HFFc6 (cell line): ENCODE results near the gene KRT13. TPM values are rescaled to one million over a fixed set of nuclear protein-coding genes. Genes with fewer than 3 reads are reported as not detected.

Experiments
- DNase-seq: peaks from one replicate; pipeline ENCODE4 v3.0.0-alpha.2; 2018
- H3K27ac Mint-ChIP-seq: 2 replicates; pipeline ENCODE4 v1.8.0; 2020; ENCODE audit warnings: mild to moderate bottlenecking, mixed read lengths
- H3K27me3 Mint-ChIP-seq: 2 replicates; pipeline ENCODE4 v1.8.0; 2021; ENCODE audit warnings: mild to moderate bottlenecking, moderate library complexity, mixed read lengths; ENCODE audit not compliant: insufficient read depth
- H3K36me3 Mint-ChIP-seq: 2 replicates; pipeline ENCODE4 v1.8.0; 2021; ENCODE audit warnings: low read depth, mixed read lengths
- H3K4me1 Mint-ChIP-seq: 2 replicates; pipeline ENCODE4 v1.8.0; 2020; ENCODE audit warnings: low read depth, mixed read lengths
- H3K4me3 Mint-ChIP-seq: 2 replicates; pipeline ENCODE4 v1.8.0; 2020; ENCODE audit warnings: mild to moderate bottlenecking, moderate library complexity, mixed read lengths
- H3K9me3 Mint-ChIP-seq: 2 replicates; pipeline ENCODE4 v1.8.0; 2020; ENCODE audit warnings: mild to moderate bottlenecking, mixed read lengths
- total RNA-seq, 6 experiments: library from RNA; stranded (reverse); fragmentation: NEBNext Ultra II Directional; extraction: Animal tissue kit (Norgen Biotek cat#: 25700); gene quantifications; 2 replicates in 1 of 6; 3 replicates in 5 of 6; pipeline ENCODE4 v1.2.3, GENCODE V29; 2021
- TF ChIP-seq, protein P1 (sequence below): fragments of 200-600 bp; sonication (generic); IDR thresholded peaks from 2 replicates; pipeline ENCODE4 v1.5.0; 2021; ENCODE audit warnings: antibody characterized with exemption, mild to moderate bottlenecking

Gene KRT13
- total RNA-seq, 6 experiments from 2014 or later = not detected

DNA sequence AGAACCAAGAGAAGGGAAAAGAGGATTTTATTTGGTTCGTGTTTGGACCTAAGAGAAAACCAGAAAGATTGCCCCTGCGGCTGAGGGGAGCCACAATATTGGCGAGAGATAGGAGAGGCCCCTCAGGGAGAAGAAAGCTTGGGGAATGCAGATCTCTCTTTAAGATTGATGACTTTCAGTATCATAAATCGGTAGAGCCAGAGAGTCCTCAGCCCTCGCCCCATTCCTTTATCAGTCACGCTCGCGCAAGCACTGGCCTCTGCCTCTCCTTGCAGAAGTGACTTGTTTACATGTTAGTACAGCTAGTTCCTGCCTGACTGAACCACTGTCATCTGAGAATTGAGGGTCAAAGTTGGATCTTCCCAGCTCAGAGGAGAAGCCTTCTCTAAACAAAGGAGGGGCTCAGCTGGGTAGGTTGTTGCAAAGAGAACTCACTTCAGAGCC lies 44.2 kb upstream of the KRT13 start:
- peaks cover 9% of the 10 kb centered on the region for H3K27me3 Mint-ChIP-seq
- peaks cover 48% of the 10 kb centered on the region for H3K4me1 Mint-ChIP-seq
- TF ChIP-seq, protein P1, sequence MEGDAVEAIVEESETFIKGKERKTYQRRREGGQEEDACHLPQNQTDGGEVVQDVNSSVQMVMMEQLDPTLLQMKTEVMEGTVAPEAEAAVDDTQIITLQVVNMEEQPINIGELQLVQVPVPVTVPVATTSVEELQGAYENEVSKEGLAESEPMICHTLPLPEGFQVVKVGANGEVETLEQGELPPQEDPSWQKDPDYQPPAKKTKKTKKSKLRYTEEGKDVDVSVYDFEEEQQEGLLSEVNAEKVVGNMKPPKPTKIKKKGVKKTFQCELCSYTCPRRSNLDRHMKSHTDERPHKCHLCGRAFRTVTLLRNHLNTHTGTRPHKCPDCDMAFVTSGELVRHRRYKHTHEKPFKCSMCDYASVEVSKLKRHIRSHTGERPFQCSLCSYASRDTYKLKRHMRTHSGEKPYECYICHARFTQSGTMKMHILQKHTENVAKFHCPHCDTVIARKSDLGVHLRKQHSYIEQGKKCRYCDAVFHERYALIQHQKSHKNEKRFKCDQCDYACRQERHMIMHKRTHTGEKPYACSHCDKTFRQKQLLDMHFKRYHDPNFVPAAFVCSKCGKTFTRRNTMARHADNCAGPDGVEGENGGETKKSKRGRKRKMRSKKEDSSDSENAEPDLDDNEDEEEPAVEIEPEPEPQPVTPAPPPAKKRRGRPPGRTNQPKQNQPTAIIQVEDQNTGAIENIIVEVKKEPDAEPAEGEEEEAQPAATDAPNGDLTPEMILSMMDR = no peak
- H3K36me3 Mint-ChIP-seq = peaks cover 15% of the 10 kb centered on the region
- DNase-seq = no peak
- H3K27ac Mint-ChIP-seq = peak overlapping the region; percentile 88
- H3K4me3 Mint-ChIP-seq = no peak overlapping the region
- peaks cover 8% of the 10 kb centered on the region for H3K9me3 Mint-ChIP-seq

DNA sequence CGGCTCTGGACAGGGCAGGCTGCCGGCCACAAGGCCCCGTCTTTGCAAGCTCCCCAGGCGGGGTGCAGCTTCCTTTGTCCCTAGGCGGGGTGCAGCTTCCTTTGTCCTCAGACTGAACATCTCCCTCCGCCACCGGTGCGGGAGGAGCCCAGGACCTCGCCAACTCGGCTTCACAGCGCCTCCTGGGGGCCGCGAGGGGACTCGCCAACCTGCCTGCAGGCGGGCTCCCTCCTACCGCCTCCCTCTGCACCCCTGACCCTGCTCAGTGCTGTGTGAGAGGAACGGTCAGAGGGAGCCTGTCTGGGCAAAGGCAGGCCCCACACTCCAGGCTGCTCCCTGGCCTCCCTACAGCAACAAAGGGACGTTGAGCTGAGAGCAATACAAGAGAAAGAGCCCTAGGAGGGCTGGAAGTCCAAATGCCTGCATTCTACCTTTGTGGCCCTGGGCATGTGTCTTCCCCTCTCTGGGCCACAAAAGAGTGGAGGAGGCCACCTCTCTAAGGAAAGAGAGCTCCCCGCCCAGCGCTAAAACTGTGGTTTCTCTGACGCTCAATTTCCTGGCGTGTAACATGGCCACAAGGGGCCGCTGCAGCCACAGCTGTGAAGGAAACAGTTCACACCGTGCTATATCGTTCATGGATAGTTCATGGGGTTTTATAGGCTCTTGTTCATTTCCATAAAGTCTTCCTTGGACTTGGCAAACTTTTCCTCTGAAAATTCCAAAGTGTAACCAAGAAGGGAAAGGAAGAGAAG lies 43.6 kb upstream of the KRT13 start:
- Mint-ChIP-seq H3K4me1 (peaks cover 53% of the 10 kb centered on the region), H3K27me3 (peaks cover 7% of the 10 kb centered on the region; the same call in 1 of the 2 replicates), H3K27ac (peak overlapping the region; percentile 88), H3K36me3 (peaks cover 15% of the 10 kb centered on the region), H3K4me3 (peak overlapping the region; percentile 52), H3K9me3 (peaks cover 8% of the 10 kb centered on the region)
- peak; percentile 84 for DNase-seq
- TF ChIP-seq, protein P1 = peak; percentile 94

DNA sequence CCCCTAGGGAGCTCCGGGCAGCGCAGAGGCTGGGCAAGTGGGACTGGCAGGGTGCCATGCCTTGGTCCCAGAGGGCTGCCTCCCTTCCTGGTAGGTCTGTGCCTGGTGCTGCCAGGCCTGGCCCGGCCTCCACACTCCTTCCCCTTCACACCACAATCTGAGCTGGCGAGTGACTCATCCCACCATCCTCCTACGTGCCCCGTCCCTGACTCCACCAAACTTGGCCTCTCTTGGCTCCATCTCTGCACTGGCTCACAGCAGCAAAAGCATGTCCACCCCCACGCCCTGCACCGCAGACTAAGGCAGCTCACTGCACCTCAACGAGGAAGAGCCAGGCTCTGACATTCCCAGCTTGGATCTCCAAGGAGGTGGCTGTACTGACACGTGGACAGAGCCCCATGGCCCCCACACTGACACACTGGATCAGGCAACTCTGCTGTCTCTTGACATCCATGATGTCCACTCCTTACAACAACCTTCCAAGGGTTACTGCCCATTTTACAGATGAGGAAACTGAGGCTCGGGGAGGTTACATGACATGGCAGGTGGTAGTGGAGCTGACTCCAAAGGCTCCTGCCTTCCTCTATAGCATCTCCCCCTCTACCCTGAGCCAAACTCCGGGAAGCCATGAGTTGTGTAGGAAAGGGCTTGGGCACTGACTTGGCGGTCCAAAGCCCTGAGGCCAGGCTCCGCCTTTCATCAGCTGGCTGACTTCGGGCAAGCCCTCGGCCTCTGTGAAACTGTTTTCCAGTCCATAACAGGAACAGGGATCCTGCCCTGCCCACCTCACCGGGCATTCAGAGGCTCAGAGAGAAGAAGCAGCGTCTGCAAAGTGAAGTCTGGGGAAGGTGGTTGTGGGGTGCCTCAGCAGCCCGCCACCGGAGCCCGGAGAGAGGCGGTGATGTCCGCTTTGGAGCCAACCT lies 42.8 kb upstream of the KRT13 start:
- peaks cover 50% of the 10 kb centered on the region for H3K4me1 Mint-ChIP-seq
- H3K9me3 Mint-ChIP-seq = peaks cover 8% of the 10 kb centered on the region
- peak; percentile 98 for DNase-seq

DNA sequence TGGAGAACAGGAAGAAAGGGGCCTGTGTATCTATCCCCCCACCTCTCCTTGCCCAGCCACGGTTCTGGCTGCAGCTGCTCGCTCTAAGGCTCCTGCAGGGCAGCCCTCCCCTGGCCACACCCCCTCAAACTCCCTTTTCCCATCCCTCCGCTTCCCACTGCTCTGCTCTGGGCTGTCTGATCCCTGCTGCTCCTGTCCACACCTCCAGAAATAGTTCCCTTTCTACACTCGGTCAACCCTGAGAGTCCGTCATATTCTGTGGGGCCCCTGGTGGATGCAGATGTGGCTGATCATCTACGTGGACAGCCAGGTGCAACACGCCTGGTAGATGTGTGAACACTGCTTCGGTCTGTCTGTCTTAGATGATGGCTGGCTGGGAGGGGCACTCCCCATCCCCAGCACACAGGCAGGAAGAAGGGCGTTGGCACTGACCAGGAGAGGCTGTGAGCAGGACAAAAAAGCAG lies 42.0 kb upstream of the KRT13 start:
- H3K27ac Mint-ChIP-seq = peak overlapping the region; percentile 88
- DNase-seq = no peak
- TF ChIP-seq, protein P1 = no peak
- no peak overlapping the region; the same call in 1 of the 2 replicates for H3K4me3 Mint-ChIP-seq
- H3K27me3 Mint-ChIP-seq = peaks cover 6% of the 10 kb centered on the region; the same call in 1 of the 2 replicates
- H3K4me1 Mint-ChIP-seq = peaks cover 43% of the 10 kb centered on the region
- H3K36me3 Mint-ChIP-seq = peaks cover 15% of the 10 kb centered on the region
- H3K9me3 Mint-ChIP-seq = peaks cover 8% of the 10 kb centered on the region

More for the DNA sequence above, 42.8 kb upstream of the KRT13 start:
- Mint-ChIP-seq H3K4me3 (peak overlapping the region; percentile 35), H3K27me3 (peaks cover 7% of the 10 kb centered on the region; the same call in 1 of the 2 replicates), H3K27ac (peak overlapping the region; percentile 88), H3K36me3 (peaks cover 15% of the 10 kb centered on the region)
- TF ChIP-seq, protein P1 = no peak

- no peak for DNase-seq
- Mint-ChIP-seq H3K27me3 (peaks cover 6% of the 10 kb centered on the region; the same call in 1 of the 2 replicates), H3K4me3 (no peak overlapping the region), H3K9me3 (peaks cover 8% of the 10 kb centered on the region), H3K4me1 (peaks cover 43% of the 10 kb centered on the region), H3K27ac (peak overlapping the region; percentile 88; the same call in 1 of the 2 replicates), H3K36me3 (peaks cover 15% of the 10 kb centered on the region)
- TF ChIP-seq, protein P1 = no peak
Measured at GRCh38 chr17:41546819-41547218, 41.4 kb upstream of the KRT13 start.
